ENCODE results near the gene ZNF474.

ZNF474 gene

DNA sequence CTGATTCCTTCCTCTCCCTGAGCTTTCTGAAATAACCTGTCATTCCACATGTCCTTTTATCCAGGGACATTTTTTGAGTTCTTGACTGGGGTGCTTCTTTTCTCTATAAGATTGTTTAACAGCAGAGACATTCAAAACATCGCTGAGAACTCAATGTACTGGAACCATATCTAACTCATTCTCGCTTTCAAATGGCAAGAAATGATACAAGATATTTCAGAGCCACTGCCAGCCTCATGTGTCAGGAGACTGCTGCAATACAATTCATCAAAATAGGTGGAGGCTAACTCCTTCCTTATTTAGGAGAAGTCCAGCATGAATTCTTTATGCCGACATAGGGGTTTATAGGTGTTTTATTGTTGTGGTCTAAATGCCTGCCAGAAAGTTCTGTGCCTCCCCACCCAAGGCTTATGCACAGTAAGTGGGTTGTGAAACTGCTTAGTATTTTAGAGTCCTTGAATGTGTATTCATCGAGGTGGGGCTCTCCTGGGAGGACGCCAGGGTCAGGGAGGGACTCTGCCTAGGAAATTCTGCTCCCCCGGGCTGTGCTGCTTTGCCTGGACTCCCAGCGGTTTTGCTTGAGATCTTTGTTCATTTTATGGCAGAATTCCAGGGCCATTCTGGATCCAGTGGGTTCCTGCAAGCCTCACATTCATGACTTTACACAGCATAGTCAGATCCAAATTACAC is 53.9 kb downstream of the ZNF474 start:
- DNase-seq, result no peak

DNA sequence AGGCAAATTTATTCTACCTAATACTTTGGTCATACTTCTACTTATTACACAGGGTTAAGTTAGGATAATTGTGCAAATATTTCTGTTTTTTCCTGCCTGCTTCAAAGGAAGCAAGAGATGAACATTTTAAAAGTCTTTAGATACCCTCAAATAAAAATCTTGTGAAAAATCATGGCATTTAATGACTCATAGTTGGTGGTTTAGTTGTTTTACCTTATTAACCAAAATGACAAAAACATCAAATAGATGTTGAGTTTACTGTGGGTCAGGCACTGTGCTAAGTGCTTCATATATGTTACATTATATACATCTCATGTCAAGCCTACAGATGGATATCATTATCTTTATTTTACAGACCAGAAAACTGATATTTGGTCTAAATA is 54.4 kb downstream of the ZNF474 start:
- DNase-seq, result no peak

DNA sequence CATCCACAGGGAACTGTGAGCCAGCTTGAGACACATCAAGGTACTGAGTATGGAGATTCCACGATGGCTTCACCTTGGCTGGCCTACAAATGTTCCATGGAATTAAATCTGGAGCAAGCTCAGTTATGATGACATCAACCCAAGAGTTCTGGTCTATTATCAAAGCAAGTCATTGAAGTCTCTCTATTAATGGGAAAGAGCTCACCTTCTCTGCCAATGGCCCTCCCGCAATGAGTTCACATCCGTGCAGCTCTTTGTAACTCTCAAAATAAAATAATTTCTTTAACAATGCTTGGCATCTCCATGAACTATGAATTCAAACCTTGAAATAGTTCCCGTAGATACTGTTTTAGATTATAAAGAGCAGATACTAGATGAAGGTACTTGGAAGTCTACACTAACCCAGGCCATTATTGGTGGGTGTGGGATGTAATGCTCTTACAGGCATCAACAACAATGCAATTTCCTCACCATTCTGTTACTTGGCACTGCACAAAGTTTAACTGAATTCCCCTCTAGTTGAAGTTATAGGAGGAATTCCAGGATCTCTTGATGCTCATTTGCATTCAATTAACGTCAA is 55.4 kb downstream of the ZNF474 start:
- no peak for DNase-seq

DNA sequence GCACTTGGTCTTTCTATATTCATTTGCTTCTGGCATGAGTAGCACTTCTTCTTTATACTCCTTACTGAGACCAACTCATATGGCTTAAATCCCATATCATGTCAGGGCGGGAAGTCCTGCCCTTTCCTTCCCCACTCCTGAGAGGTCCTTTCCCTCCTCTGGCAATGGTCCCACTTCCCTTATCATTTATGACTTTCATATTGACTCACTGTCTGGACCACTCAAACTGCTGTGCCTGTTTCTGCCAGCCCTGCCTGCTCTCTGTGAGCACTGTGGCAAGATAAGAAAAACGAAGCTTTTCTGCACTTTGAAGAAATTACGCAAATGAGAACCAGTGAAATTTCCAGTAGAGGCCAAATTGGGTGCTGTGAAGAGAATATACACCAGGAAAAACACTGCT is 58.1 kb downstream of the ZNF474 start:
- no peak for DNase-seq

DNA sequence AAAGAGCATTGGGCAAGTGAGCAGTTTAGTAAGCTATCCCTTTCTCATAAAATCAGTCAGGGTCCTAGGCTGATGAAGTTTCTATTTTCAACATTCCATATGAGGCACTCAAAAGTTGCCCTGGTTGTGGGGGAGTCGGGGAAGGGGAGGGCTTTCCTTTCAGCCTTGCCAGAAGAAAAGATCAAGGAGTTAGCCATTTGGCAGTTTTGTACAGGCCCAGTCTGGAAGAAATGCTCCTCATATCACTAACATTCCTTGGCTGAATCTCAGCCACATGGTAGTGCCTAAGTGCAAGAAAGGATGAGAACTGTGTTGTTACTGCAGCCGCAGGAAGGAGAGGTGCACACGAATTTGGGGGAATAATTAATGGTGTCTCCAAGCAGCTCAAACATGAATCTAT is 60.8 kb downstream of the ZNF474 start:
- DNase-seq, result no peak

DNA sequence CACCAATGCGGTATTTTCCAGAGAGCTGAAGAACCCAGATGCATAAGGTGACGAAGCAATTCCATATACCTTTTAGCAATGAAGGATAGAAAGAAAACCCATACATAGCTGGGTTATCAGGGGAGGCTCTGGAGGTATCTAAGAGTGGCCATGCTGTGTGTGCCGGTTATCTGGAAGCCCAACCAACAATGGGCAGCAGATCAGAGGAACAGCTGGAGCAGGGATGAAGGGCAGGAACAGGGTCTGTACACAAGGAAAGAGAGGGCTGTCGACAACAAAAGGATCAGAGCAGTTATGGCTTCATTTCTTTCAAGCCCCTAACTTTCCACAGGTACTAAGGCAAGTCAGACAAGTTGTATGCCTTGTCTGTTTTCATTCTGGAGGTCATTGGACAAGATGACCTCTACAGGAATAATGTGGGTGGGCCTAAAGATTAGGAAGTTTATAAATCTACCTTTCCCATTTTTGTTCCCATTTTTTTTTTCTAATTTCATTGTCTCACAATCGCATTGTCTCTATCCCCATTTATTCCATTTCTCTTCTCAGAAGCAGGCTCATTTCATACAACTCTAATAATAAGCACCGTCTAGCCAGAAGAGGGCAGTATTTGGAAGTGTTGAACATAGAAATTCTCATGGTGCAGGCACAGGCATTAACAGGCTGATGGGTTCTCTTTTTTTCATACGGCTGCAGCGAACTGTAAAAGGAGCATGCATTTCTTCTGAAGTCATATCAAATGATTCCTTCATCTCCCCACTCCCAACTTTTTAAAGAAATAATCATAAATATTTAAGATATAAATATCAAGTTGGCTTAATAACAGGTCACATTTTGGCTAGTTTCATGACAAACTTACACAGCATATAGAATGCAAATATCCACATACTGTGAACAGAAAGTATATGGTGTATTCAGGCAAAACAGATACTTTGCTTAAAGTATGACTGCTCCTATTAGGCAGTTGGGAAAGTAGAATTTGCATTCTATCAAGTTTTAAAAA is 63.5 kb downstream of the ZNF474 start:
- peak; percentile 69 for DNase-seq

DNA sequence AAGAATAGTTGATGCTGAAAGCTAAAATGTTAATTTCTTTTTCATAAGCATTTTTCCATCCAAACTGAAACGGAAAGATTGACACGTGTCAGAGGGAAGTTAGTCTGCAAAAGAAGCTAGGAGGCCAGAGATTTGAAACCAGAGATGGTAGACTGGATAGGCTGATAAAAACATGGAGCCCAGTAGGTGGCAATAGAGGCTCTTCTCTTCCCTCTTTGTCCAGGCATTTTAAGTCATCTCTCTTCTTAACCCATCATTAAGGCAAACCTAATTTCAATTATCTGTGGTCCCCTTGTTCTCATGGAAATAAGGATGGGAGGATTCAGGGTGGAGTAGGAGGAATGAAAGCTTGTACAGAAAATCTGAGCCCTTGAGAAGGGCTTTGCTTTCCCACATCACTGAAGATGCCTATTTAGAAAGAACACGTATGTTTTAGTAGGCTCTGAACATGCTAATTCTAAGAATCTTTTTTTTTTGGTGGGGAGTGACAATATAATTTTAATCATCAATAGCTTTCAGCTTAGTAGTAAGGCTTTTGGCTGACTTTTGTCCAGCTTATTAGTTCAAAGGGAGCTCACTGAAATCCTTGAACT is 66.6 kb downstream of the ZNF474 start:
- peak; percentile 82 for DNase-seq

DNA sequence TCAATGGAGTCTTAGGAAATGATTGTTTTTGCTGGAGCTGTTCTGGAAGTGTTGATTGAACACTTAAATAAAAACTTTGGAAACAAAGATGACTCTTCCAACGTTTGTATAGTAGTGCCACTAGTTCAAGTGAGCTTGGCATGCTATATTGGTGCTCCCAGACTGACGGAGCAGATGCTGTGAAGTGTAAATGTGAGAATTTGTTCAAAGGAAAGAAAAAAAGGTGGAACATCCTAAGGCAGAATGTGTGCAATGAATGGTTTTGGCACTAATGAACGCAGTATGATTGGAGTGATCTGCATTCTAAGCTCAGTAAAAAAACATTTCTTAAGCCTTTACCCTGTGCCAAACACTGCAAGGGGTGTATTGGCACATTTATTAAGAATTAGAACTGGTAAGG is 69.8 kb downstream of the ZNF474 start:
- DNase-seq, result peak; percentile 73

DNA sequence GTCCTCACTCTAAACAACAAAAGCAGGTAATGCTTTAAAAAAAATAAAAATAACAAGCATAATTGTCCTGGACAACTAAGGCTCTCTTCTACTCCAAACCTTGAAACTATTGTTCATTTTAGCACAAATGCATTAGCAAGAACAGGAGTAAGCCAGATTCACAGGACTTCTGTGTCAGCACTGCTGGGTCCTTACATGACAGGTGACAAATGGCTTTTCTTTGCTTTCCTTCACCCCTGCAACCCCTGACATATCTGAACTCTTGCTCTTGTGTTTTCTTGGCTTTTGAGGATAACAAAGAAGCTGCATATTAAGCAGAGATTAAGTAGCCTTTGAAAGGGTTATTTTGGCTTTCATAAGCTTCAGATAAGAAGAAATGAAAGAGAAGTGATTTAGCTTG is 71.1 kb downstream of the ZNF474 start:
- DNase-seq, result no peak

DNA sequence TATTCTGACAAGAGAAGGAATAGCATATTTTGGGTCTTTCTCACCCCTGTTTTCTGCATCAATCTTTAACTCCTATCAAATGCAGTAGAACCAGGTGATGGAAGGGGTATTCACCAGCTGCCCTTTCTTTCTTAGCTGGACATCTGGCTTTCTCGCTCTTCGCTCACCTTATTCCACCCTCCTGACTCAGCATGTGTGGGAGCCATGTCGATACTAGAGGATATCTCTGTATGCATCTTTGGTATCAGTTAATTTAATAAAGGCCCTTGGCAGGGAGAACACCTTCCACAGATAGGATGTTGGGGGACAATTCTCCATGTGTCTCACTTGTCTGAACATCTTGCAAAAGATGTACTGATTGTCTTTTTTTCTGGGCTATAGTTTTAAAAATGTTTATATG is 71.5 kb downstream of the ZNF474 start:
- no peak for DNase-seq

DNA sequence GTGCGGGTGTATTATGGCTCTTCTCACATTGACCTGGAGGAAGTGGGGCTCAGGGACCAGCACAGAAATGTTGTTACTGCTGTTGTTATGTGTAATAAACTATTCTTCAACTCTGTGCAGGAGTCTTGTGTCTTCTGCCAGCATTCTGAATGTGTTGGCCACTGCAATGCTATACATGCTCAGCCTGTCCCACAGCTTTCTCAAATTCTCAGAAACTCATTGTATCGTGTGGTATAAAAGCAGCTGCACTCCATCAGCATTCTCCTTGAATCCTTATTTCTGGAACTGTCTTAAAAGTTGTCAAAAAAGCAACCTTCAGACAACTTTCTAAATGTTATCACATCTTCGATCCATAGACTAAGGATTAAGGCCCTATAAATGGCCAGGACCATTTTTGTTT is 72.0 kb downstream of the ZNF474 start:
- DNase-seq, result no peak

DNA sequence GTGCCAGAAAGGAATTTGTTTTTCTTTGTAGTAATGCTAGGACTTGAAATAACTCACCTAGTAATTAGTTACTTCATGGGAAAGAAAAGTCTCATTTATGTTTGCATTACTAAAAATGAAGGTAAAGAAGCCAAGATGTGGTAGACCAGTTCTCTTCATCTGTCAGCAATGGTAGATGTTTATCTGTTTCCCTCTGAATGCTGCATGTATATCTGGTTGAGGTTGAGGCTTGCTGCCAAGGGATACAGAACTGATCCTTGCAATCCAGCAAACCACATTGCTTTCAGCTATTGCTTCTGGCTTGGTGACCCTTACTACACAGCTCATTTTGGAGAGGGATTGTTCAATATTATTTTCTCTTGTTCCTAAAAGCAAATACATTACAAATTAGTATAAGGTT is 73.6 kb downstream of the ZNF474 start:
- DNase-seq, result peak; percentile 34

All from NCI-H446 treated with DMSO at 0.1 percent for 48 hours (cell line).